ENCODE data around the gene REEP3.

GRCh38 chr10:63579371-63580014 is 58.3 kb downstream of the REEP3 start:
- no peak for TF ChIP-seq CTCF (IDR thresholded peaks at IDR 0.05; ENCODE audit: low read length)
- no peak for TF ChIP-seq EZH2 (IDR thresholded peaks at IDR 0.05; ENCODE audit: borderline replicate concordance, low read length)
